PC-9 (cell line): Measurements from ENCODE around the gene IL10RA. TPM values are rescaled to one million over a fixed set of nuclear protein-coding genes. Genes with fewer than 3 reads are reported as not detected.
"Not testable (repeated sequence)": the region's sequence is repeated elsewhere in the genome, so short reads cannot be mapped to it uniquely, and the experiment has no call there.

Experiments used
- BruUV-seq: library from RNA; stranded (reverse); fragments of 400-500 nt; replicated peaks from 2 replicates; lab custom pipeline; 2021; lab: Mats Ljungman, UMichigan
- CTCF ChIA-PET: fragments of 300-600 bp; sonication (Branson Sonifier 250); formaldehyde crosslinking; loops from one replicate; lab custom pipeline; 2022; ENCODE audit warnings: antibody characterized with exemption; lab: Charles Lee
- POLR2A ChIA-PET: fragments of 300-600 bp; sonication (Branson Sonifier 250); formaldehyde crosslinking; loops from one replicate; lab custom pipeline; 2022; ENCODE audit warnings: antibody characterized with exemption; ENCODE audit not compliant: unreplicated experiment; lab: Charles Lee
- DNase-seq, 2 experiments: peaks; one replicate each; pipeline versions ENCODE4 v3.0.0 to v3.0.0-alpha.2; 2015 to 2022; ENCODE audit warnings: mixed read lengths in 1 of 2
- H2AFZ ChIP-seq: fragments of 200-600 bp; sonication (generic); 2 replicates; pipeline ENCODE4 v1.8.1; 2017; ENCODE audit warnings: antibody characterized with exemption
- H3F3A ChIP-seq: fragments of 200-600 bp; sonication (generic); 2 replicates; pipeline ENCODE4 v1.8.1; 2017; ENCODE audit warnings: antibody characterized with exemption, mild to moderate bottlenecking, low read depth; ENCODE audit not compliant: insufficient read depth
- H3K27ac ChIP-seq: fragments of 200-600 bp; sonication (generic); 2 replicates; pipeline ENCODE4 v1.6.1; 2016; ENCODE audit warnings: mixed run types
- H3K27me3 ChIP-seq: fragments of 200-600 bp; sonication (generic); 2 replicates; pipeline ENCODE4 v1.6.1; 2016; ENCODE audit warnings: low read depth, mixed run types; ENCODE audit not compliant: insufficient read depth
- H3K36me3 ChIP-seq: fragments of 200-600 bp; sonication (generic); 2 replicates; pipeline ENCODE4 v1.6.1; 2016; ENCODE audit warnings: low read depth, mixed run types
- H3K4me1 ChIP-seq: fragments of 200-600 bp; sonication (generic); replicated peaks from 2 replicates; pipeline ENCODE4 v1.6.1; 2016; ENCODE audit warnings: mixed run types; ENCODE audit not compliant: insufficient read depth
- H3K4me2 ChIP-seq: fragments of 200-600 bp; sonication (generic); 2 replicates; pipeline ENCODE4 v1.6.1; 2017; ENCODE audit warnings: mixed run types
- H3K4me3 ChIP-seq: fragments of 200-600 bp; sonication (generic); 2 replicates; pipeline ENCODE4 v1.6.1; 2016; ENCODE audit warnings: mixed run types
- H3K79me2 ChIP-seq: fragments of 200-600 bp; sonication (generic); 2 replicates; pipeline ENCODE4 v1.6.1; 2017; ENCODE audit warnings: low read depth, mixed run types
- H3K9me2 ChIP-seq: fragments of 200-600 bp; sonication (generic); 2 replicates; pipeline ENCODE4 v1.8.1; 2017; ENCODE audit warnings: mild to moderate bottlenecking; ENCODE audit not compliant: insufficient read depth
- H3K9me3 ChIP-seq: fragments of 200-600 bp; sonication (generic); 2 replicates; pipeline ENCODE4 v1.8.1; 2016; ENCODE audit warnings: low read depth; ENCODE audit not compliant: insufficient read depth
- H4K20me1 ChIP-seq: fragments of 200-600 bp; sonication (generic); 2 replicates; pipeline ENCODE4 v1.8.1; 2017; ENCODE audit not compliant: insufficient read depth
- EZH2 ChIP-seq: fragments of 200-600 bp; sonication (generic); IDR thresholded peaks from 2 replicates; pipeline ENCODE4 v1.8.0; 2017; ENCODE audit warnings: antibody characterized with exemption, low read depth
- intact Hi-C: fragments of 100-400 bp; cut with micrococcal nuclease; formaldehyde crosslinking; loops from one replicate; pipeline ENCODE4 v1.10.0; 2022; ENCODE audit not compliant: unreplicated experiment
- total RNA-seq: library from RNA; stranded (reverse); gene quantifications from 2 replicates; pipeline ENCODE4 v1.2.3, GENCODE V29; 2021
- TF ChIP-seq, protein P1 (sequence below): fragments of 200-600 bp; sonication (generic); conservative IDR thresholded peaks from 2 replicates; pipeline ENCODE4 v1.6.1; 2017; ENCODE audit warnings: mixed run types, antibody characterized with exemption, mild to moderate bottlenecking, moderate library complexity

IL10RA gene
- total RNA-seq, 1 experiment from 2014 or later: not detected

DNA sequence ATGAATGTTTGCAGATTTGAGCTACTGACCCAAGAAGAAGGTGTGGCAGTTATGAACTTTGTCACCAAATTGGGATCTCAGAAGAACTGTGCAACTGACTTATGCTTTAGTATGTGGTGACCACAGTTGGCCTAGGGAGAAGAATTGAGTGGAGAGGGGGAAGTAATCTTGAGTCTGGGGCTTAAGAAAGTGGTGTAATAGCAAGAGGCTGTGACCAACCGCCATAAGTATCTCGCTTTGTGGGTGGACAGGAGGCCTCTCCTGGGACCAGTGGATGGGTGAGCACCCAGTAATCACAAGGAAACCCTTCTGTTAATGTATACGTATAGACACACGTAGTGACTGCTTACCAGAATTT, 12.7 kb upstream of the IL10RA start:
- Histone ChIP-seq H3K9me2 (no peaks in the 10 kb centered on the region), H3K27ac (no peak overlapping the region), H3K36me3 (no peaks in the 10 kb centered on the region), H4K20me1 (no peaks in the 10 kb centered on the region), H2AFZ (no peak overlapping the region), H3K4me2 (no peak overlapping the region), H3K27me3 (no peaks in the 10 kb centered on the region), H3K9me3 (no peaks in the 10 kb centered on the region), H3K4me3 (no peak overlapping the region), H3K4me1 (0 out of 2 replicates have a peak, but pooled peaks cover 7% of the 10 kb centered on the region), H3K79me2 (no peaks in the 10 kb centered on the region), H3F3A (no peaks in the 10 kb centered on the region)
- TF ChIP-seq EZH2: no peak
- TF ChIP-seq, protein P1, sequence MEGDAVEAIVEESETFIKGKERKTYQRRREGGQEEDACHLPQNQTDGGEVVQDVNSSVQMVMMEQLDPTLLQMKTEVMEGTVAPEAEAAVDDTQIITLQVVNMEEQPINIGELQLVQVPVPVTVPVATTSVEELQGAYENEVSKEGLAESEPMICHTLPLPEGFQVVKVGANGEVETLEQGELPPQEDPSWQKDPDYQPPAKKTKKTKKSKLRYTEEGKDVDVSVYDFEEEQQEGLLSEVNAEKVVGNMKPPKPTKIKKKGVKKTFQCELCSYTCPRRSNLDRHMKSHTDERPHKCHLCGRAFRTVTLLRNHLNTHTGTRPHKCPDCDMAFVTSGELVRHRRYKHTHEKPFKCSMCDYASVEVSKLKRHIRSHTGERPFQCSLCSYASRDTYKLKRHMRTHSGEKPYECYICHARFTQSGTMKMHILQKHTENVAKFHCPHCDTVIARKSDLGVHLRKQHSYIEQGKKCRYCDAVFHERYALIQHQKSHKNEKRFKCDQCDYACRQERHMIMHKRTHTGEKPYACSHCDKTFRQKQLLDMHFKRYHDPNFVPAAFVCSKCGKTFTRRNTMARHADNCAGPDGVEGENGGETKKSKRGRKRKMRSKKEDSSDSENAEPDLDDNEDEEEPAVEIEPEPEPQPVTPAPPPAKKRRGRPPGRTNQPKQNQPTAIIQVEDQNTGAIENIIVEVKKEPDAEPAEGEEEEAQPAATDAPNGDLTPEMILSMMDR: no peak
- ChIA-PET POLR2A (no interaction called here), CTCF (no interaction called here)
- intact Hi-C loops: no loop called here
- DNase-seq: no peak
- no TSS peak for BruUV-seq

DNA sequence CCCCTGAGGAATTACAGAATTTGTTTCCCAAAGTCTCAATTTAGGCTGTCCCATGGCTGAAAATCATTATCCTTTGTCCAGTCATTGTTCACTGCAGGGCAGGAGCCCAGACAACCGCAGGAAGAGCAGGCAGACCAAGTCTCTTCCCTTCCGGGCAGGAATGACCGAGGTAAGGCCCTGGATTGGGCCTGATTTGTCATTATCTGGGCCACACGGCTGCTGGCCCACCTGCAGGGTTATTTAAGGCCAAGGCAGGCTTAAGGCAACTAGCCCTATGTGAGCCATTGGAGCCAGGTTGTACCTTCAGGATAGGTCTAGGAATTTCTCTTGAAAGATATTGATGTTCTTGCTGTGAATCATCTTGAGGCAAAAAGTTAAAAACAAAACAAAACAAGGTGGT, 9.7 kb upstream of the IL10RA start:
- CTCF ChIA-PET: no interaction called here

GRCh38 chr11:117977029-117977428, 9.2 kb upstream of the IL10RA start:
- TF ChIP-seq, protein P1: no peak
- no peak for TF ChIP-seq EZH2
- BruUV-seq: no TSS peak
- ChIA-PET POLR2A (no interaction called here), CTCF (no interaction called here)
- no peak for DNase-seq
- intact Hi-C loops: no loop called here
- Histone ChIP-seq H3K9me2 (no peaks in the 10 kb centered on the region), H2AFZ (no peak overlapping the region), H3K79me2 (no peaks in the 10 kb centered on the region), H3K9me3 (no peaks in the 10 kb centered on the region), H3K4me2 (no peak overlapping the region), H3K4me3 (no peak overlapping the region), H4K20me1 (no peaks in the 10 kb centered on the region), H3K4me1 (0 out of 2 replicates have a peak, but pooled peaks cover 7% of the 10 kb centered on the region), H3K27me3 (peaks cover 10% of the 10 kb centered on the region; the same call in 1 of the 2 replicates), H3K36me3 (no peaks in the 10 kb centered on the region), H3K27ac (no peak overlapping the region), H3F3A (no peaks in the 10 kb centered on the region)

More for the DNA sequence above, 9.7 kb upstream of the IL10RA start:
- BruUV-seq: no TSS peak
- Histone ChIP-seq H3K79me2 (no peaks in the 10 kb centered on the region), H2AFZ (no peak overlapping the region), H3K9me2 (no peaks in the 10 kb centered on the region), H3K27ac (no peak overlapping the region), H3K9me3 (no peaks in the 10 kb centered on the region), H3K4me1 (0 out of 2 replicates have a peak, but pooled peaks cover 7% of the 10 kb centered on the region), H4K20me1 (no peaks in the 10 kb centered on the region), H3K36me3 (no peaks in the 10 kb centered on the region), H3F3A (no peaks in the 10 kb centered on the region), H3K27me3 (0 out of 2 replicates have a peak, but pooled peaks cover 6% of the 10 kb centered on the region), H3K4me3 (no peak overlapping the region), H3K4me2 (no peak overlapping the region)
- POLR2A ChIA-PET: no interaction called here
- no peak for TF ChIP-seq EZH2
- TF ChIP-seq, protein P1: no peak
- intact Hi-C loops: no loop called here
- no peak for DNase-seq

GRCh38 chr11:117977612-117978264, 8.5 kb upstream of the IL10RA start:
- H3F3A ChIP-seq, DNase-seq, H2AFZ ChIP-seq, H3K4me1 ChIP-seq, H4K20me1 ChIP-seq, H3K27ac ChIP-seq, CTCF ChIA-PET, H3K36me3 ChIP-seq, H3K27me3 ChIP-seq, intact Hi-C loops, H3K9me2 ChIP-seq, BruUV-seq, H3K4me3 ChIP-seq, H3K79me2 ChIP-seq, H3K4me2 ChIP-seq, POLR2A ChIA-PET, H3K9me3 ChIP-seq: not testable (repeated sequence)

GRCh38 chr11:117978291-117978910, 7.8 kb upstream of the IL10RA start:
- H2AFZ ChIP-seq, H3K9me2 ChIP-seq, H3K27ac ChIP-seq, CTCF ChIA-PET, DNase-seq, H3K4me2 ChIP-seq, intact Hi-C loops, H3K79me2 ChIP-seq, H3K9me3 ChIP-seq, BruUV-seq, H3K36me3 ChIP-seq, H3F3A ChIP-seq, H3K4me1 ChIP-seq, H4K20me1 ChIP-seq, H3K4me3 ChIP-seq, POLR2A ChIA-PET, H3K27me3 ChIP-seq: not testable (repeated sequence)
